GM20431 (cell line): ENCODE results near the gene AUTS2.

Experiments used
- in situ Hi-C: fragments of 300-500 bp; cut with MseI, MboI; formaldehyde crosslinking; loops from one replicate; pipeline ENCODE4 v1.15.0; 2020; ENCODE audit warnings: low sequenced_read_pairs; ENCODE audit not compliant: unreplicated experiment

Gene AUTS2

GRCh38 chr7:69801729-69802682 lies 203.7 kb downstream of the AUTS2 start:
- in situ Hi-C loops, result no loop called here

GRCh38 chr7:69803699-69804516 lies 205.6 kb downstream of the AUTS2 start:
- in situ Hi-C loops, result no loop called here

- in situ Hi-C loops, result no loop called here
Observed at GRCh38 chr7:69804962-69805361, 206.7 kb downstream of the AUTS2 start.

GRCh38 chr7:69808391-69808790 lies 210.1 kb downstream of the AUTS2 start:
- in situ Hi-C loops, result no loop called here

- in situ Hi-C loops, result no loop called here
Observed at GRCh38 chr7:69811476-69812308, 213.4 kb downstream of the AUTS2 start.

- in situ Hi-C loops, result no loop called here
Observed at GRCh38 chr7:69812756-69813155, 214.5 kb downstream of the AUTS2 start.

- in situ Hi-C loops, result no loop called here
Observed at GRCh38 chr7:69813637-69814240, 215.5 kb downstream of the AUTS2 start.

- in situ Hi-C loops, result no loop called here
Observed at GRCh38 chr7:69814421-69814962, 216.2 kb downstream of the AUTS2 start.

GRCh38 chr7:69816501-69816900 lies 218.2 kb downstream of the AUTS2 start:
- in situ Hi-C loops, result no loop called here

- in situ Hi-C loops, result no loop called here
Observed at GRCh38 chr7:69817121-69817520, 218.8 kb downstream of the AUTS2 start.

GRCh38 chr7:69817841-69818635 lies 219.8 kb downstream of the AUTS2 start:
- in situ Hi-C loops, result no loop called here

- in situ Hi-C loops, result no loop called here
Observed at GRCh38 chr7:69818636-69819332, 220.5 kb downstream of the AUTS2 start.

- in situ Hi-C loops, result no loop called here
Observed at GRCh38 chr7:69819333-69819705, 221.0 kb downstream of the AUTS2 start.

GRCh38 chr7:69820479-69821192 lies 222.4 kb downstream of the AUTS2 start:
- in situ Hi-C loops, result no loop called here

GRCh38 chr7:69822386-69822785 lies 224.1 kb downstream of the AUTS2 start:
- in situ Hi-C loops, result no loop called here

- in situ Hi-C loops, result no loop called here
Observed at GRCh38 chr7:69823151-69823744, 225.0 kb downstream of the AUTS2 start.
